ENCODE measurements around the gene PPM1J.

The PPM1J gene

DNA sequence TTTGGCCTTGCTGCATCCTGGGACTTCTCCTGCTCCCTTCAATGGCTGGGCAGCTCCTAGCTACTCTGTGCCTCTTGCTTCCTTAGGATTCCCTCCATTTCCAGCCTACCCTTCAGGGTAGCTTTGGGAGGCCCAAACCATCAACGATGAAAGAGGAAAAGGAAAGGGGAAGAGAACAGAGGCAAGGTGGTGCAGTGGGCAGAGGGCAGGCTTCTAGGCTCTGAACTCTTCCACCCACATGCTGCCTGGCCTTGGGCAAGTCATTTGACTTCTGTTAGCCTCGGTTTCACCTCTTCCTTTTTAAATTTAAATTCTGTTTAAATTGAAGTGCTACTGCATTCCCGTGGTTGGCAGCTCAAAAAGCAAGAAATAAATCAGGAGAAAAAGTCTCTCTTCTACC, 5.7 kb upstream of the PPM1J start:
- no peak for DNase-seq

GRCh38 chr1:112719706-112720105, 4.6 kb upstream of the PPM1J start:
- no peak for DNase-seq

- DNase-seq = peak; percentile 77
Observed at GRCh38 chr1:112718691-112719418, 3.7 kb upstream of the PPM1J start.

DNA sequence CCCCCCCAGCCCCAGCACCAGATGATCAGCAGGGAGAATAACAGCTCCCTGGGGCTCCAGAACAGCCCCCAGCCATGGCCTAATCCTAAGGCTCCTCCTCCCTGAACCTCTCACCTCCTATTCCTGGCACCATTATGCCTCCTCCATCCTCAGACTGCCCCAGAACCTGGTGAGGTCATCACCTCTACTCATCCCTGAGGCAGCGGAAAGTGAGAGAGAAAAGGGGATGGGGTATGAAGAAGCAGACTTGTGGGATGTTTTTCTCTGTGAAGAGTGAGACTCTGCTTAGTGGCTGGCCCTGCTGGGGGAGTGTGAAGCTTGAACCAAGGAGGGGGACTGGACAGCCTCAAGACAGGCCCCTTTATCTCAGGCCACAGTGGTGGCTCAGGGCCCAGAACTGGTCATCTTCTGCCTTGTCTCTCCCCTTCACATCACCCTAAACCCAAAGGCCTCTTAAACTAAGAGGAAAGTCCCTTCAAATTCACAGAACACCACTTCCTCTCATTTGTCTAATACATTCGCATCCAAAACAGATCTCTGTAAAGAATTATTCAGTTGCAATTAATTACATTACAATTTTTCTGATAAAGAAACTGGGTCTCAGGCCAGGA, 2.2 kb upstream of the PPM1J start:
- no peak for DNase-seq

DNA sequence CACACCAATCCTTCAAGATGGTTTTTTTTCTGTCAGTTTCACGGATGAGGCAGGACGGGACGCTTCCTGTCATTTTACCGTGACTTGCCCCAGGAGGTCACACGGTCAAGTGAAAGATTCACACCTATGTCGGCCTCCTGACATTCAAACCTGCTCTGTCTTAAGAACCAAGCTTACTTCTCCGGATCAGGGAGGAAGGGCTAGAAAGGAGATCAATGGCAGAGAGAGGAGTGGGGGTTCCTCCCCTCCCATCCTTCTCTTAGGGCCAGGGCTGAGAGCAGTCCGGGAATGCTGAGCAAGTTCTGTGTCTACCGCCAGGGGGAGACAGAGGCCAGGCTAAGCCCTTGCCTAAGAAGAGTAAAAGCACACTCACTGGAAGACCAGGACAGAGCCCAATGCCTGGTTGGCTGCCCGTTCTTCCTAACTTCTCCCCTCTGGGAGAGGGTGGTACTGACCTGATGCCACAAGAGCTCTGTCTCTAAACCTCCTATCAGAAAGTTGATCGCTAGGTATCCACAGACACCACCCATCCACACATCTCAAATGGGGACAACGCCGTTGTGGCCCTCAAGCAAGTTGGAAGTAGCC, 1.1 kb upstream of the PPM1J start:
- peak; percentile 89 for DNase-seq

DNA sequence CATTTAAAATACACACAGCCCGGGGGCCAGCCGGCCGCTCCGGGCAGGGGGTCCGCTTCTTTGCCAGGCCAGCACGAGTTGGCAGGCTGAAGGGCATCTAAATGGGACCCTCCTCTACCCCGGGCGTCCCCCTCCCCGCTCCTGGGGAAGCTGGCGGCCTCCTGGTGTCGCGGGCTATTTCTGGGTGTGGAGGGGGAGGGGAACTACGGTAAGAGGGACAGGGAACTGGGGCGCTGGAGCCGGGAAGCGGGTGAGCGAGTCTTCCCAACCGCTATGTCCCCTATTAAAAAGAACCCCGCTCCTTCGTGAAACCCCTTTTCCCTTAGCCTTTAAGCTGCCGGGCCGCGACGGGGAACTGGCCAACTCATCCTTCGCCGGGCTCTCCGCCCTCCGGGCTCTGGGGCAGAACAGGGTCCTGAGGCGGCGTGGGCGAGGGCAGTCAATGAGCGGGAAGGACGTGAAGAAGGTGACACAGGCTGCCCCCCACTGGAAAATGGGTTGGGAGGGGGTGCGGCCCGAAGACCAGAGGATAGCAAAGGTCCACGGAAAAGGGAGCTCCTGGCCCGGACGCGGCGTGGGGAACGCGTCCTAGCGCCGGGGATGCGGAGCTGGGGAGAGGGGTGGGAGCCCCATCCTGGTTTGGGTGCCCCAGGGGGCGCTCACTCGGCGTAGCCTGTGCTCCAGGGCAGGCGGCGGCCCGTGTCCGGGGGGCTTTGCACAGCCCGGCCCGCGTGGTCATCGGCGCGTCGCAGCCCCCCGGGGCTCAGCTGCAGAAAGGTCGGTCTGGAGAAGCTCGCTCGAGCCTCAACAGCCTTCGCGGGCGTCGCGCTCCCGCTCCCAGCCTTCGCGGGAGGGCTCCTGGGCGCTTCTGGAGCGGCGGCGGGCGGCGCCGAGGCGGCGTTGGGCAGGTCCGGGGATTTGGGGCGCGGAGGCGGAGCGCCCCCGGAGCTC, 544 bp downstream of the PPM1J start:
- DNase-seq = peak; percentile 55

GRCh38 chr1:112713466-112714312, 1.4 kb downstream of the PPM1J start:
- peak; percentile 41 for DNase-seq

DNA sequence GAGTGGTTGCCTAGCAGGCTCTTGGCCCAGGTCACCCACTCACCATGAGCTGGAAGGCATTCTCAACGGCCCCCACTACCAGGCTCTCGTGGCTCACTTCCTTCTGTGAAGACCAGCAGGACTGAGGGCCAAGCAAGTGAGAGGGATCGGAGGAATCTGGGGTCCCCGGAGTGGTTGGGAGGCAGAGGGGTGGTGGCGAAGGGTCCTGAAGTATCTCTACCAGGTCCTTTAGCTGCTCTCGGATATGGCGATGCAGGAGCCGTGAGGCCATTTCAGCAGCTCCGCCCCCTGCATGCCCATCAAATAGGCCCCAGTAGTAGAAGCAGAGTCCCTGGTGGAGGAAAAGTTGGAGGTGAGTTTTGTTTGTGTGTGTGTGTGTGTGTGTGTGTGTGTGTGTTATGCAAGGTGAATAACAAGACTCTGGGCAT, 2.4 kb downstream of the PPM1J start:
- peak; percentile 28 for DNase-seq

DNA sequence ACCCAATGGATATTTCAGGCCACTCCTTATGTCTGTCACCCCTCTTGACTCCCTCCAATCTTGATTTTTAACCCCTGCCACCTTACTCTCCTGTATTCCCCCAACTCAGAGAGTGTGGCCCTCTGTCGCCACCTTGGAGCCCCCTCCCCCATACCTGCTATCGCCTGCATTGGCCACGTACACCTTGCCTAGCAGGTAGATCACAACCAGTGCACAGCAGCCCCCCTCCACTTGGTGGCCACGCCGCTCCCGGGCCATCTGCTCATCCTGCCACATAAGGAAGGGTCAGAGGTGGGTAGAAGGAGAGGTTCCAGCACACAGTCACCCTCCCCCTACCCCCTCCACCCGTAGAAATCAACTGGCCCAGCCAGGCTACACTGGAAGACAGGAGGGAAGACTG, 2.9 kb downstream of the PPM1J start:
- peak; percentile 47 for DNase-seq

- DNase-seq = peak; percentile 31
Observed at GRCh38 chr1:112711670-112712069, 3.5 kb downstream of the PPM1J start.

- no peak for DNase-seq
Observed at GRCh38 chr1:112711041-112711440, 4.1 kb downstream of the PPM1J start.

- no peak for DNase-seq
Observed at GRCh38 chr1:112710586-112710985, 4.5 kb downstream of the PPM1J start.

DNA sequence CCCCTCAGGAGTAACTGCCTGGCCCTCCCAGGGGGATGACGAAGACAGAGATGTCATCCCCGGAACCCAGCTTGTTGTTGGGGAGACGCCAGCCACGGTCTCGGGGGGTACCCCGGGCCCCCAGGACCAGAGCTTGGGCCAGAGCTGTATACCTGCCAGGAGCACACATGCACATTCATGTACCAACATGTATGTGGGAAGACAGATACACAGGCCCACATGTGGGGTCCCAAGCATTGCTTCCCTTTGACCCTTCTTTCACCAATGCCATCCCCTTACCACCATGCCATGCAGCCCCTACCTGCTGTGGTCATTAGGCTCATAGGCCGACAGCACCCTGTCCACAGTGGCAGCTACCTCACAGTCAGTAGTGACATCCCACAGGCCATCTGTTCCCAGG, 5.0 kb downstream of the PPM1J start:
- DNase-seq = peak; percentile 30

- DNase-seq = no peak
Observed at GRCh38 chr1:112708489-112708888, 6.6 kb downstream of the PPM1J start.

DNA sequence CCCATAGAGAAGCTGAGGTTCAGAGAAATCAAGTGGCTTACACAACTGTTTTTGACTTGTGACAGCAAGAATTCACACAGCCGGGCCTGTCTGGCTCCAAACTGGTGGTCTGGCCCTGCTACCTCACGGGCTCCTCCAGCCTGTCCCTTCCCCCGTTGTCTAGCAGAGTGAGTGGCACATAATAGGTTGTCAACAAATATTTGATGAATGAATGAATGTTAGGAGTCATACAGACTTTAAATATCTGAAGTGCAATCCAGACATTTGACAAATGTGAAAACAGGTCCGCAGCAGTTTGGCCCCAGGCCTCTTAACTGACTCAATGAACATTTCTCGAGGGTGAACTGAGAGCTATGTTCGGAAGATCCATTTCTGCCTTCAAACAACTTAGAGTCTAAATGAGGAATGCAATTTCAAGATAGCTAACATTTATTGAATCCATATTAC, 7.1 kb downstream of the PPM1J start:
- DNase-seq = peak; percentile 33

DNA sequence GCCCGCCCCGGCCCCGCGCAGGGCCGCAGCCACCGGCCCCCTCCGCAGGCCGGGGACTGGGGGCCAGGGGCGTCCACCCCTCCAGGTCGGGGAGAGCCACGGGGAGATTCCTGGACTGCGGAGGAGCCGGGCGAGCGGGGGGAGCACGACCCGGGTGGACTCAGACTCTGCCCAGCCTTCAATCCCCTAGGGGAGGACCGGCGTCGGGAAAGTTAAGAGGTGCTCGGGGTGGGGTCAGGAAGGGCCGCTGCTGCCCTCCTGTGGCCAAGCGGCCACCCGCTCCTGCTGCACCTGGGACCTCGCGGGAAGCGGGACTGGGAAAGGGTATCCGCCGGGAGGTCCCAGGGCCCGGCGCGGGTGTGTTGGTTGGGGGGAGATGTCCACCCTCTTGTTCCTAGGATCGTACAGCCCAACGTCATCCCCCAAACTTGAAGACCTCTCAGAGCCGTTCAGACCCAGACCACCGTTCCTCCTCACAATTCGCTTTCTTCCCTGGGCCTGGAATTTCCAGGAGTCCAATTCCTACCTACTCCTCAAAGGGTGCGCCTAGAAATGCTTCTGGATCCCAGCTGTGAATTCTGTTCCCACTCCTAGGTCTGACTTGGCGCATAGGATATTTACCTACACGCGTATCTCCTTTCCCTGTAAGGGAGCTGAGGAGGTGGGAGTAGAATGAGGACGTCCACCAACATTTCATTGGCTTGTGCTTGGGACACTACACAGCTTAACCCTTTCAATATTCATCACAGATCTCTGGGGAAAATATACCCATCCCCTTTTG, 7.7 kb downstream of the PPM1J start:
- peak; percentile 90 for DNase-seq

- DNase-seq = peak; percentile 64
Observed at GRCh38 chr1:112706505-112707220, 8.5 kb downstream of the PPM1J start, which contains the start of gene RHOC. Gene RHOC (minus strand): TSS chr1:112707127. CDS start chr1:112703799, 3,328 bp downstream.

- peak; percentile 94 for DNase-seq
Observed at GRCh38 chr1:112704934-112705627, 10.1 kb downstream of the PPM1J start.

DNA sequence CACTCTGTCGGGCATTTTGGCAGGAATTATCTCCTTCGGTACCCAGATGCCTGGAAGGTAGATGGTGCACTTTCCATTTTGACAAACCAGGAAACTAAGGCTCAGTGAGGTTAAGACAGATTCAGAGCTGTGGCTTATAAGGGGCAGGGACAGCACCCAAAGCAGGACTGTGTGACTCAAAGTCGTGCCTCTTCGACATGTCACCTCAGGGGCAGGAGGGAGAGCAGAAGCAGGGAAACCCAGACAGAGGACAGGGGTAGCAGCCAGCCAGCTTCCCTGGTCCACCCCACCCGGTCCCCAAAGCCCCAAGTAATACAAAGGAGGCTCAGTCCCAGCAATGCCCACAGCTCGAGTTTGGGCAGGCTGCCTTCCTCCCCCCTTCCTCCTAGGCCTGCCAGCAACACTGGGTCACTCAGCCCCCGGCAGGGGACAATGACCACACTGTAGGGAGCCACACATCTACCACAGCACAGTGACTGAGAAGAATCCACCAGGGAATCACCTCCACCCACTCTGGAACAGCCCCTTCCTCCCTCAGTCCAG, 10.7 kb downstream of the PPM1J start:
- no peak for DNase-seq
